ENCODE results near the gene SCARF2.

DNA sequence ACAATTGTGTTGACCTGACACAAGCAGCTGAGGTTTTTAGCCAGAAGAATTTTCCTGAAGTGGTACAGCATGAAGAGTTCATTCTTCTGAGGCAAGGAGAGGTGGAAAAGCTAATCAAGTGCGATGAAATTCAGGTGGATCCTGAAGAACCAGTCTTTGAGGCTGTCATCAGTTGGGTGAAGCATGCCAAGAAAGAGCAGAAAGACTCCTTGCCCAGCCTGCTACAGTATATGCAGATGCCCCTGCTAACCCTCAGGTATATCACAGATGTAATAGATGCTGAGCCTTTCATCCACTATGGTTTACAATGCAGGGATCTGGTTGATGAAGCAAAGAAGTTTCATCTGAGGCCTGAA, 12.9 kb upstream of the SCARF2 start:
- TF ChIP-seq EZH2 (IDR thresholded peaks at IDR 0.05; ENCODE audit: low read length, missing control alignments), result no peak
- TF ChIP-seq, protein P1, sequence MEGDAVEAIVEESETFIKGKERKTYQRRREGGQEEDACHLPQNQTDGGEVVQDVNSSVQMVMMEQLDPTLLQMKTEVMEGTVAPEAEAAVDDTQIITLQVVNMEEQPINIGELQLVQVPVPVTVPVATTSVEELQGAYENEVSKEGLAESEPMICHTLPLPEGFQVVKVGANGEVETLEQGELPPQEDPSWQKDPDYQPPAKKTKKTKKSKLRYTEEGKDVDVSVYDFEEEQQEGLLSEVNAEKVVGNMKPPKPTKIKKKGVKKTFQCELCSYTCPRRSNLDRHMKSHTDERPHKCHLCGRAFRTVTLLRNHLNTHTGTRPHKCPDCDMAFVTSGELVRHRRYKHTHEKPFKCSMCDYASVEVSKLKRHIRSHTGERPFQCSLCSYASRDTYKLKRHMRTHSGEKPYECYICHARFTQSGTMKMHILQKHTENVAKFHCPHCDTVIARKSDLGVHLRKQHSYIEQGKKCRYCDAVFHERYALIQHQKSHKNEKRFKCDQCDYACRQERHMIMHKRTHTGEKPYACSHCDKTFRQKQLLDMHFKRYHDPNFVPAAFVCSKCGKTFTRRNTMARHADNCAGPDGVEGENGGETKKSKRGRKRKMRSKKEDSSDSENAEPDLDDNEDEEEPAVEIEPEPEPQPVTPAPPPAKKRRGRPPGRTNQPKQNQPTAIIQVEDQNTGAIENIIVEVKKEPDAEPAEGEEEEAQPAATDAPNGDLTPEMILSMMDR (conservative IDR thresholded peaks at IDR 0.05 in 1 of 2, IDR thresholded peaks at IDR 0.05 in 1 of 2; ENCODE audit: low read depth in 1 of 2, low read length in 2 of 2), result no peak
